GM19397 (cell line): ENCODE results near the gene KMT2D.

ENCODE experiments used
- ATAC-seq: cut with Tn5 transposase; IDR thresholded peaks from one replicate; pipeline ENCODE4 v1.9.1; 2021; ENCODE audit warnings: mild to moderate bottlenecking, moderate library complexity; ENCODE audit not compliant: unreplicated experiment

The KMT2D gene

DNA sequence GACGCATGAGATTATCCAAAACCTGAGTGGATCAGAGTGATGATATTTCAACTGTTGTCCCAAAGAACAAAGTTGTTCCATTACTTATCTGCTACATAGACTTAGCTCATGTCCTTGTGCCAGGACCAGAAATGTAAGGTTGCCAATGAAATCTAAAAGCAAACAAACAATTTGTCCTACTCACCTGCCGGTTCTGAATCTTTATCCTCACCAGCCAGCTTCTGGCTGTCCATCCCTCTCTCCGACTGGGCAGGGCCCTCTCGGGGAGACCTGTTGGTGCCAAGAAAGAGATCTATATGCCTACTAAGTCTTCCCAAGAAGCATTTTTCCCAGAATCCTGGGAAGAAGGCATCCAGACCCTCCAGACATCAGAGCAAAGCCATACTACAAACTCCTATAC lies 5.5 kb downstream of the KMT2D start:
- no peak for ATAC-seq

DNA sequence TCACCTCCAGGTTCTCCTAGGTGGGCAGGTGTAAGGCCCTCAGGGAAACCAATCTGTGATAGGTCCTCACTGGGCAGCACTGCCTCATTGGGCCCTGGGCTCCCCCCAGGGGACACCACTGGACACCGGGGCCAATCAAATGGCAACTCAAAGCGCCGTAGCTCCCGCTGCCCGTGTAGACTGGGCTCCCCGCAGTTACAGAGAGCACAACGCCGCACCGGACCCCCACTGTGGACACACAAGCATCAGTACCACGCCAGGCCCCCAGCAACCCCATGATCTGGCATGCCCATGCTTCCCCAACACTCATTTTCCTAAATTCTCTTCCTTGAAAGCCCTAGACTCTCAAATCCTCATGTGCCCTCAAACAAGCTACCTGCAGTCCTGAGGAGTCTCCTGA lies 6.1 kb downstream of the KMT2D start:
- ATAC-seq, result no peak

DNA sequence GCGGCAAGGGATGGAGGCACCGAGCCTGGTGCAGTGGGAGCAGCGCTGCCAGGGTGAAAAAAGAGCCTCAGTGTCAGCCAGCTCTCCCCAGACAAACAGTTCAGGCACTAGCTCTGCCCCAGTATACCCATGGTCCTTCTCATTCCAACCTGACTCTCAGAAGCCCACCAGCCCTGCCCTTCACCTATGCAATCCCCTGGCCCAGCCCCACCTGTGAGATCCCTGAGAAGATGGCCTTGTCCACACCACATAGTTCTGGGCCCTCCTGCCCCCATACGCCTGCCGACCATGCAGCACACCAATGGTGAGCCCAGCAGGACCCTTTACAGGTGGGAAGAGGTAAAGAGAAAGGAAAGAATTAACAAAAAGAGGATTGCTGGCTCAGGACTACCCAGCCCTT lies 6.5 kb downstream of the KMT2D start:
- no peak for ATAC-seq

DNA sequence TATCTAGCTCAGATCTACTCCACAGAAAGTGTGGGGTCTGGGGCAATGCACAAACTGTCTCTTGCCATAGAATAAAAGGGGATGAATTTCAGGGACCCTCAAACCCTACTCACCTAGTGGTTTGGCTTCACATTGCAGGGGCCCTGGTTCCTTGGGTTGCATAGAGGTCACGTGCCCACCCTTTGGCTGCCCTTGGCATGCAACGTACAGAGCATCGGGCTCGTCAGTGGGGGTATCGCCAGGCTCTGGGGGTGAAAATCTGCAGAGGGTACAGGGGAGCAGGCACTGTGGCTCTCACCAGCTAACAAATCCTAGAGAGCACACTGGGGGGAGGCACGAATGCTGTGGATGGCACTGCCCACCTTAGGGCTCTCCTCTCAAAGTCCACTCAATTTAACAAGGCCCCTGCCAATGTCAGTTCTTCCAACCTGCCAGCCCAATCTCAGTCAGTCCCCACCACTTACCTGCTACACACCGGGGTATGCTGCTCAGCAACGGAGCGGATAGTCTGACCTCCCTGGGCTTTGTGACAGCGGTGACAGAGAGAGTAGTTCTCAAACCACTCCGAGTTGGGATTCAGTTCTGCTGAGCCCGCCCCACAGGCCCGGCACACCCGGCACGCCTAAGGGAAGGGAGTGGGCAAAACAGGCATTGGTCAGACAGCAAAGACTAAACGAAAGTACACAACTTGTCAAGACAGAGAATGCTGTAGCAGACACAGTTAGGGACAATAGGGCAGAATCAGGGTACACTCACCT lies 8.0 kb downstream of the KMT2D start:
- no peak for ATAC-seq

DNA sequence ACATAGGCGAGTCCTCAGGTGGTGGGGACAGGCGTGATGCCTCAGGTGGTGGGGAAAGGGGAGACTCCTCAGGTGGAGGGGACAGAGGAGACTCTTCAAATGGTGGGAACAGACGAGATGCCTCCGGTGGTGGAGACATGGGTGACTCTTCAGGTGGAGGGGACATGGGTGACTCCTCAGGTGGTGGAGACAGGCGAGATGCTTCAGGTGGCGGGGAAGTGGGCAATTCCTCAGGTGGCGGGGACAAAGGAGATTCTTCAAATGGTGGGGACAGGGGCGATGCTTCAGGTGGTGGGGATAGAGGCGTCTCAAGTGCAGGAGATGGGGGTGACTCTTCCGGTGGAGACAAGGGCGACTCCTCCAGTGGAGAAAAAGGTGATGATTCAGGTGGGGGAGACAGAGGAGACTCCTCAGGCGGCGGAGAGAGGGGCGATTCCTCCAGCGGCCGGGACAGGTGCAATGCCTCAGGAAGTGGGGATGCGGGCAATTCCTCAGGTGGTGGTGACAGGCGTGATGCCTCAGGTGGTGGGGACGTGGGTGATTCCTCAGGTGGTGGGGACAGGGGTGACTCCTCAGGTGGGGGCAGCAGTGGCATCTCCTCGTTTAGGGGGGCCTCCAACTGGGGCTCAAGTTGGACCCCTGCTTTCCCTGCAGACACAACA lies 8.7 kb downstream of the KMT2D start:
- ATAC-seq, result no peak

DNA sequence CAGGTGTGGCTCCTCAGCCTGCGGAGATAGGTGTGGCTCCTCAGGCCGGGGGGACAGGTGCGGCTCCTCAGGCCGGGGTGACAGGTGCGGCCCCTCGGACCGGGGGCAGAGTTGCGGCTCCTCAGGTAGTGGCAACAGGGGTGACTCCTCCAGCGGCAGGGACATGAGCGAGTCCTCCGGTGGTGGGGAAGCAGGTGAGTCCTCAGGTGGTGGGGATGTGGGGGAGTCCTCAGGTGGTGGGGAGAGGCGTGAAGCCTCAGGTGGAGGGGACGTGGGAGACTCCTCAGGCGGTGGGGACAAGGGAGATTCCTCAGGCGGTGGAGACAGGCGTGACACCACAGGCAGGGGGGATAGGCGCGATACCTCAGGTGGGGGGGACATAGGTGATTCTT lies 9.2 kb downstream of the KMT2D start:
- no peak for ATAC-seq

DNA sequence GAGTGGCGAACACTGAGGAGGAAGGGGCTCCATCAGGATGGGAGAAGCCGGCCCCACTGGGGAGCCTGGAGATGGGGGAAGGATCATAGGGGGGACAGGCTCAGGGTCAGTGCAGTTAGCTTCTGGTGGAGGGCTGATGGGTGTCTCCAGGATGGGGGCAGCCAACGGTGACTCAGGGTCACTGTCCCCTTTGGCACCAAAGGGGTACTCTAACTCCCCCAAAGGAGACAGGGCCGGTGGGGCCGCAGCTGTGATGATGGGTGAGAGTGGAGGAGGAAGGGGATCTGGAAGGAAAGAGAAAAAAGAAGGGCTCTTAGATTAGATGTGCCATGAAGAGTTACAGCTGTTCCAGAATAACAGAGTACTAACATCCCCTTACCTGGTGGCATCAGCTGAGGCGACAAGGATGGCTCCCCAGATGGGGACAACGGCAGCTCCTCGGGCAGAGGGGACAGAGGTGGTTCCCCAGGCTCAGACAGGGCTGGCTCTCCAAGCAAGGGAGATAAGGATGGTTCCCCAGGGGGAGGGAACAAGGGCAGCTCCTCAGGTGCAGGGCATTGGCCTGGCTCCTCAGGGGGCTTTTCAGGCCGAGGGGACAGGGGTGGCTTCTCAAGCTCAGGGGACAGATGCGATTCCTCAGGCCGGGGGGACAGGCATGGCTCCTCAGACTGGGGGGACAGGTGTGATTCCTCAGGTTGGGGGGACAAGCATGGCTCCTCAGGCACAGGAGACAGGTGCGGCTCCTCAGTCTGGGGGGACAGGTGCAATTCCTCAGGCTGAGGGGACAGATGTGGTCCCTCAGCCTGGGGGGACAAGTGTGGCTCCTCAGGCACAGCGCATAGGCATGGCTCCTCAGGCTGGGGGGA lies 9.9 kb downstream of the KMT2D start:
- no peak for ATAC-seq

DNA sequence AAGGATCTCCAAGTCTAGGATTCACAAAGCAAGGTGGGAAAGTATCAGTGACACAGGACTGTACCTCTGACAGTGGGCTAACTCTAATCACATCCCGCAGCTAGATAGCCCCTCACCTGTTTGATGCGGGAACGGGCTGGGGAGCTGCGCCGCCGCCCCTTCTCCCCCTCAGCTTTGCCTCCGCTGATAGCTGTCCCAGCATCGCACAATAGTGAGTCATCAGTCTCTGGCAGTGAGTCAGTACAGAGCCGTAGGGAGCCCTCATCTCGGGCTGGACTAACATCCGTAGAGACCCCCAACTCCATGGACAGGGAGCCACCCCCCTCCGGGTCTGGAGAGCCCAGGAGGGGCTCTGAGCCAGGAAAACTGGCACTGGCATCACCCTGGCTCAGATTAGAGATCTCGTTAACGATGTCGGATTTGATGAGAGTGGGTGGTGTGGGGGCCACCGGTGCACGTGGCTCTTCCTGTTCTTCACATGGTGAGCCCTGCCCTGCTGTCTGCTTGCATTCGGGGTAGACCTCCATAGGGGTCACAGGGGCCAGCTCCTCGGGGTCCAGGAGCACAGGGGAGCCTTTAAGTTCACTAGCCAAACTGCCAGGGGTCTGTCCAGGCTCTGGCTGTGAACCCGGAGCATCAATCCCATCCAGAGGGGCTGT lies 10.9 kb downstream of the KMT2D start:
- ATAC-seq, result no peak

DNA sequence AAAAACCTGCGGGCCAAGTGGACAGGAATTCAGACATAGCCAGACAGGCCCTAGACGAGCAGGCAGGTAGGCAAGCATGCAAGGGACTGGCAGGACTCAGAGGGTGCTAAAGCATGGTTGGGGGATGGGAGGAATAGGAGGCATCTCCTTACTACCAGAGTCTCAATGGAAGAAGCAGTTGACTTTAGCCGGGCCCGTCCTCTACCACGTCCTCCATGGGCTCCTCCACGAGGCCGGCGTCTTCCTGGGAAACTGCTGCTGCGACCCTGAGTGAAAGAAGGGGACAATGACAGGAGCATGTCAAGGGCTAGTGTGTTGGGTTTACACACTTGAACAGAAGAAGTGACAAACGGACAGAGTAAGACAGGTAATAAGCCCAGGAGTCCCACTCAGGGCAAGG lies 11.6 kb downstream of the KMT2D start:
- ATAC-seq, result no peak

DNA sequence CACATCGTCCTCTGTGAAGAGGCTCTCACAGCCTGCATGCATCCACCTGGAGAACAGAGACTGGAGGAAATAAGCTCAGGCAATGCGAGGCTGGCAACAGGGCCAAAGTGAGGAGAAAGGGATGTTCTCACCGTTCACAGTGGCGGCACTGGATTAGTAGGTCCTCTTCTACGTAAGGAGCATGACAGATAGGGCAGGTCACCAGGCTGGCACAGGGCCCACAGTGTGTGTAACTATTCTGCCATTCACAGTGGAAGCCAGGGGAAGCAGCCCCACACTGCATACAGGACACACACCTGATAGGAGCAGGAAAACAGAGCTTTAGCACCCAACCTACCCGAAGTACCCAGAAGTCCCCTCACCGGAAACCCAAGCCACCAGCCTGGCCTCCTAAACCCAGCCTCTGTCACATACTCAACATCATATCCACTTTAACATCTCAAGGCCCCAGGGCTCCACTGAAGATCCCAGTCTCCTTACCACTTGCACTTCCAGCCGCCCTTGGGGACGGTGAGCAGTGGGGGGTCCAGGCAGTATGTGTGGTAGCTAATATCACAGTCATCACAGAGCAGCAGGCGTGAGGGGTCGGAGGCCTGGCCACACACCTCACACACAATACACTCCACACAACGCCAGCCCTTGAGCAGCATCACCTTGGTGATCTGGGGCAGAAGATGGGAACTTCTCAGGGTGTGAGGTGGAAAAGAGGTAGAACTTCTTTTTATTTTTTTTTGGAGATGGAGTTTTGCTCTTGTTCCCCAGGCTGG lies 14.3 kb downstream of the KMT2D start:
- ATAC-seq, result no peak

DNA sequence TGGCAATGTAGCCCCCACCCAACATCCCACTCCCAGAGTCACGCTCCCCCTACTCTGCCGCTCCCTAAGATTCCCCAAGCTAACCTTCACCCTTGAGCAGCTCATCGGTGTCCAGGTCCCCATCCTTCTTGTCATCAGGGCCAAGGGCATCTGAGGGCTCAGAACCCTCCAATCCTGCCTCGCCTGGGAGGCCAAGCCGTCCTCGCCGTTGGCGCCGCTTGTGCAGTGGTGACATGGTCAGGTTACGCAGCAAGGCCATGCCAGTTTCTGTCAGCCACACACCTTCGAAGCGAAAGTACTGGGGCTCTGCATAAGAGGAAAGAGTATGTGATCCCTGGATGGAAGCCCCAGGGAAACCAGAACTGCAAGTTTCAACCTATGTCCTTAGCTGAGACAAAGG lies 15.9 kb downstream of the KMT2D start:
- no peak for ATAC-seq

DNA sequence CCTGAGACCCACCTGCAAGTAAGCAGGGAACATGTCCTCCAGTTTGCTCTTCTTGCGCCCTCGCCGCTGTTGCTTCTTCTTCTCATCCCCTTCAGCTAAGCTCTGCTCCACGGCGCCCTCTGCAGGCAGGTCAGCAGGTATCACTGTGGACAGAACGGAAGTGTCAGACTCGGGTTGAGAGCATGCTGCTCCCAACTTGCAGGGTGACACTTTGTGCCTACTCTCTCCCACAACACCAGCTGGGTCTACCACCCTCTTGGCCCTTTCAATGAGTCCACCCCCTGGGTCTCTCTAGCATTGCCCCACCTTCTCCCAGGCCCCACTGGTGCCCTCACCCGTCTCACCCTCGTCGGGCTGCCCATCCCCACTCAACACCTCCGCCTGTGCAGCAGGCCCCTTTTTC lies 16.7 kb downstream of the KMT2D start:
- no peak for ATAC-seq

DNA sequence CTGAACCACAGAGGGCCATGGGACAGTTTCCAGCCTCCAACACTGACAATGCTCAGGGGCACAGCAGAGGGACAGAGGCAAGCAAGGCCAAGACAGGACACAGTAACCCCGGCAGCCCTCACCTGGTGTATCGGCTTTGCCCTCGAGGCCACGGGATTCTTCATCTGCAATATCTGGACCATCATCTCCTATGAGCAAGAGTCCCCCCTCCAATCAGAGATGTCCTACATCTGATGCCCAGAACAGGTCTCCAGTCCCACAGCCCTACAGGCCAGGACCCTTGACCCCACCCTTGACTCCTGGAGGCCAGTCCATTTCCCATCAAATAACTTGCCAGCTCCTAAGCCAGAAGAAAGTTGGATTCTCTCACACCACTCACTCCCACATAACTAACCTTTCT lies 17.4 kb downstream of the KMT2D start:
- no peak for ATAC-seq

DNA sequence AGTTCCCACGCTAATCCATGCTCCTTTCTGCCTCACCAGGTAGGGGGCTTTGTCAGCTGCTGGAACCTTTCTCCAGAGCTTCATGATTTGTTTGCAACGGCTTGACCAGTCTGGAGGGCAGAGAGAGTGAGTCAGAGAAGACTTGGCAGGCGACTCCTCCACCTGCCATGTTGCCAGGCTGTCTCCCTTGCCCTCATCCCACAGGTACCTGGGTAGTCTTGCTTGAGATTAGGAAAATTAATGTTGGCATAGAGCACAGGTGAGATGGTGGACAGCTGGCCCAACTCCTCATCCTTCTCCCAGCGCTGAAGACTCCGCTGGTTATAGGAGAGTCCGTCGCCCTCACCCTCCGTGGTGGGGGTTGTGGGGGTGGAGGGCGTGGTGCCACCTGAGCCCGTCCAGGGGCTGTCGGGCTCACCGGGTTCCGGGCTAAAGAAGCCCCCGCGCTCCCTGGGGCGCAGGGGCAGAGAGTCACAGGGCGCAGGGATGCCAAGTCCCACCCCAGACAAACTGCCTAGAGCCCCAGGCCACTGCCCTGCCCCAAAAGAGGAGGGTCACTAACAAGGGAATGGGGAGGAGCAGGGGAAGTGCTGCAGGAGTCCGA lies 18.6 kb downstream of the KMT2D start:
- no peak for ATAC-seq

DNA sequence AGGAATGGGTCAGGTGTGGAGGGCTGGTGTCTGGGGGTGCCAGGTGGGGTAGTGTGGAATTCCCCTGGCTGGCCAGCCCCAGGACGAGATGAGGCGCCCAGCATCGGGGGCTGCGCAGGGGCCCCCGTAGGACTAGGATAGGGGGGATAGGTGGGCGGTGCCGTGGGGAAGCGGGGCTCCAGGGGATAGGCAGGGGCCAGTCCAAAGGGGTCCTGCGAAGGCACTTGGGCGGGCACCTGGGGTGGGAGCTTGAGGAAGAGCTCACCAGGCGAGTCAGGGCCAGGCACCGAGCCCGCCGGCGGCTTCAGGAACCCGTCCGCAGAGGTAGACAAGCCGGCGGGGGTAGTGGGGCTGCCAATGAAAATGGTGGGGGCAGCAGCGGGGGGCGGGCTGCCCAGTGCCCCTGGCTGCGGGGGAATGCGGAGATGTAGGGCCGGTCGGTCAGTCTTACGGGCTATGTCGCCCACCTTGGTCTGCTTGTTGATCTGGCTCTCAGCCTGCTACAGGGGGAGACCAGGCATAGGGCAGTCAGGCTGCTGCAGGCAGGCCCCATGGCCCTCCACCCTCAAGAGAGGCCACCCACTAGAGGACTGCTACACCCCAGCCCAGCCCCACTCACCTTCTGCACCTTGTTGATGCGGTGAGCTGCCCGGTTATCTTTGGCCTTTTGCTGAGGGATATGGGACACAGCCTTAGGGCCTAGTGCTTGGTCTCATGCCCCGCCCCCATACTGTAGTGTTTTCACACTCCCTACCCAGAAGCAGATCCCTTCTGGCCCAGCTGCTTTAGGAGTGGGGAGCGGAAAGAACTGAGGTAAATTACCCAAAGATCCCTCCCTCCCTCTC lies 19.3 kb downstream of the KMT2D start:
- no peak for ATAC-seq

DNA sequence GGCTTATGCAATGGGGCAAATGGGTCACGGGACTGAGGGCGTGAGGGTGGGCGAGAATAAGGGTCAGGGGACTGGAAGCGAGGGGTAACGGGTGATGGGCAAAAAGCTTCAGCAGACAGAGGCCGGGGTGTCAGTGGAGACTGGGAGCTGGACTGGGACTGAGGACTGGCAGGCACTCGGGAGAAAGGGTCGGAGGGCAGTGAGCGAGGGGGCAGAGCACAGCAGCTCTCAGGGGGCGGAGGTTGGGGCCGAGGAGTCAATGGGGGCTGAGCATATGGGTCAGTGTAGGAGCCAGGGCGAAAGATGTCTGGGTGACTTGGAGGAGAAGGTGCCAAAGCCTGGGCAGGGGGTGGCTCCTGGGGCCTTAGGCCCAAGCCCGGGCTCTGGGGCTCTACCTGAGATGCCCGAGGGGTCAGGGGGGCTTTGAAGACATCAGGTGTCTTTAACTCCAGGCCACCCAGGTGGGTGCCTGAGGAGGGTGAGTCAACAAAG lies 20.2 kb downstream of the KMT2D start:
- no peak for ATAC-seq

DNA sequence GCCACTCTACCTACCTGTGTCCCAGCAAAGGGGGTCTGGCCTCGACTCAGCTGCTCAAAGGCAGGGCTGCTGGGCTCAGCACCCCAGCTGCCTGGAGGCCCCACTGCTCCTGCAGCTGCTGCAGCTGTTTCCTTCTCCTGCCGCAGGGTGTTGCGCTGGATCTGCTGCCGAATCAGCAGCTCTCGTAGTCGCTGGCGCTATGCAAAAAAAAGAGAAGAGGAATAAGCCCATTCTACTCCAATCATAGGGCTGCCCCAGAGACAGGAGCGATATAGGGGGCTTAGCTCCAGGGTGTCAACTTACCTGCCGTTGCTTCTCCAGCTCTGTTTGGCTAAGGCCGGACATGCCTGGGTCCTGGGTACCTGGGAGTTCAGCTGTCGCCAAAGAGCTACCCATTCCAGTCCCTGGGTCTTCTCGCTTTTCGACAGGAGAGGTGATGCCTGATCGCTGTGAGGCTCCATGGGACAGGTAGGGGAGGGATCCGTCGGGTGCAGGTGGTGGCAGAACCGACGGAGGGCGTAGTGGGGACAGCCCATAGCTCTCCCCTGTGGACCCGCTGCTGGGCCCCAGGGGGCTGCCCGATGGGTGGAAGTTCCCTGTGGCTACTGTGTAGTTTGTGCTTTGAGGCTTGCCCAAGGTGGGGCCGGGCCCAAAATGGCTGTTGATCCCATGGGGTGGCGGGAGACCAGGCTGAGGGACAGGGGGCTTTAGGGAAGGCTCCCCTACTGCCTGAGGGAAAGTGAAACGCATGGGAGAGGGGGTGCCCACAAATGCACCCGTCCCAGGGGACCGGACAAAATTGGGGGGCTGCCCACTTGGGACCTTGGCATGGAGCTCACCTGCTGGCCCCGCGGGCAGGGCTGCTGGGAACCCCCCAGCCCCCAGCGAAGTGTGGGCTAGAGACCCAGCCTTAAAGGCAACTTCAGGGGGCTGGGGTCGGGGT lies 20.9 kb downstream of the KMT2D start:
- ATAC-seq, result no peak
